HEK293 (cell line): ENCODE measurements around the gene MALAT1.
A peak's percentile ranks its signal among the peaks of the same experiment; 100 is the strongest.

Source experiments
- CTCF ChIA-PET: fragments of 350-600 bp; formaldehyde crosslinking; extraction: SDS; loops from one replicate; lab custom pipeline; 2021; ENCODE audit warnings: antibody characterized with exemption; lab: Yijun Ruan, JAX
- POLR2A ChIA-PET: fragments of 300-600 bp; formaldehyde crosslinking; extraction: SDS; loops from one replicate; lab custom pipeline; 2020; ENCODE audit warnings: antibody characterized with exemption, inconsistent platforms; lab: Yijun Ruan, JAX
- H3K27ac ChIP-seq: fragments of 200-500 bp; sonication (Bioruptor generic); 2 replicates; pipeline ENCODE4 v1.5.1; 2014; ENCODE audit warnings: low read depth, low read length, control low read depth, inconsistent platforms; ENCODE audit errors: extremely low read depth
- H3K36me3 ChIP-seq, 2 experiments: fragments of 200-500 bp in 1 of 2; sonication (Bioruptor generic) in 1 of 2; 1 replicate in 1 of 2; 2 replicates in 1 of 2; pipeline ENCODE4 v1.5.1; 2014 to 2017; ENCODE audit warnings: inconsistent platforms in 2 of 2, low read length in 2 of 2; ENCODE audit not compliant: control insufficient read depth in 2 of 2, insufficient read depth in 1 of 2
- H3K4me1 ChIP-seq: fragments of 200-500 bp; sonication (Bioruptor generic); 2 replicates; pipeline ENCODE4 v1.5.1; 2014; ENCODE audit warnings: mild to moderate bottlenecking, low read length, inconsistent platforms; ENCODE audit not compliant: control insufficient read depth, insufficient read depth
- H3K4me3 ChIP-seq: 2 replicates; pipeline ENCODE4 v1.5.1; 2011; ENCODE audit warnings: low read depth, mild to moderate bottlenecking, control low read depth, low read length, moderate library complexity
- H3K9me3 ChIP-seq: fragments of 200-500 bp; sonication (Bioruptor generic); 2 replicates; pipeline ENCODE4 v1.5.1; 2014; ENCODE audit warnings: low read depth, low read length, inconsistent platforms; ENCODE audit not compliant: control insufficient read depth, insufficient read depth
- PRDM2 ChIP-seq: fragments of 450-650 bp; formaldehyde crosslinking; IDR thresholded peaks from 2 replicates; pipeline ENCODE4 v1.5.1; 2016; ENCODE audit warnings: missing biosample characterization, missing genetic modification characterization, borderline replicate concordance
- REPIN1 ChIP-seq: fragments of 450-650 bp; formaldehyde crosslinking; IDR thresholded peaks from 2 replicates; pipeline ENCODE4 v1.5.1; 2017; ENCODE audit warnings: missing biosample characterization, missing genetic modification characterization, low read depth
- SETDB1 ChIP-seq: IDR thresholded peaks from one replicate; pipeline ENCODE4 v1.6.1; 2017; ENCODE audit warnings: mild to moderate bottlenecking, low read length, moderate library complexity, mixed read lengths; ENCODE audit not compliant: insufficient read length
- ZBTB10 ChIP-seq: fragments of 450-650 bp; formaldehyde crosslinking; IDR thresholded peaks from 2 replicates; pipeline ENCODE4 v1.5.1; 2016; ENCODE audit warnings: missing biosample characterization, missing genetic modification characterization
- ZBTB21 ChIP-seq: fragments of 450-650 bp; formaldehyde crosslinking; IDR thresholded peaks from 2 replicates; pipeline ENCODE4 v1.5.1; 2017; ENCODE audit warnings: missing biosample characterization, missing genetic modification characterization
- ZBTB26 ChIP-seq: fragments of 450-650 bp; formaldehyde crosslinking; optimal IDR thresholded peaks from 2 replicates; pipeline ENCODE3; 2016; ENCODE audit warnings: missing biosample characterization, mild to moderate bottlenecking, missing genetic modification characterization
- ZBTB48 ChIP-seq: fragments of 450-650 bp; formaldehyde crosslinking; IDR thresholded peaks from 2 replicates; pipeline ENCODE4 v1.5.1; 2016; ENCODE audit warnings: missing biosample characterization, missing genetic modification characterization
- ZBTB8A ChIP-seq: fragments of 450-650 bp; formaldehyde crosslinking; IDR thresholded peaks from 2 replicates; pipeline ENCODE4 v1.5.1; 2016; ENCODE audit warnings: missing biosample characterization, missing genetic modification characterization
- ZFP37 ChIP-seq: fragments of 450-650 bp; formaldehyde crosslinking; IDR thresholded peaks from 2 replicates; pipeline ENCODE4 v1.5.1; 2016; ENCODE audit warnings: missing biosample characterization, missing genetic modification characterization
- ZNF132 ChIP-seq: fragments of 450-650 bp; formaldehyde crosslinking; IDR thresholded peaks from 2 replicates; pipeline ENCODE4 v1.5.1; 2017; ENCODE audit warnings: missing biosample characterization, missing genetic modification characterization, borderline replicate concordance
- ZNF146 ChIP-seq: fragments of 450-650 bp; formaldehyde crosslinking; IDR thresholded peaks from 2 replicates; pipeline ENCODE4 v1.5.1; 2016; ENCODE audit warnings: missing biosample characterization, missing genetic modification characterization
- ZNF148 ChIP-seq: fragments of 450-650 bp; formaldehyde crosslinking; IDR thresholded peaks from 2 replicates; pipeline ENCODE4 v1.5.0; 2017; ENCODE audit warnings: missing biosample characterization, missing genetic modification characterization, borderline replicate concordance
- ZNF155 ChIP-seq: fragments of 450-650 bp; formaldehyde crosslinking; IDR thresholded peaks from 2 replicates; pipeline ENCODE4 v1.5.1; 2016; ENCODE audit warnings: missing biosample characterization, missing genetic modification characterization
- ZNF223 ChIP-seq: fragments of 450-650 bp; formaldehyde crosslinking; IDR thresholded peaks from 2 replicates; pipeline ENCODE4 v1.5.1; 2016; ENCODE audit warnings: missing biosample characterization, missing genetic modification characterization
- ZNF292 ChIP-seq: fragments of 450-650 bp; formaldehyde crosslinking; IDR thresholded peaks from 2 replicates; pipeline ENCODE4 v1.5.1; 2016; ENCODE audit warnings: low read depth, missing biosample characterization, missing genetic modification characterization, borderline replicate concordance
- ZNF394 ChIP-seq: fragments of 450-650 bp; formaldehyde crosslinking; IDR thresholded peaks from 2 replicates; pipeline ENCODE4 v1.5.1; 2016; ENCODE audit warnings: missing biosample characterization, missing genetic modification characterization, mild to moderate bottlenecking, moderate library complexity, borderline replicate concordance
- ZNF521 ChIP-seq: fragments of 450-650 bp; formaldehyde crosslinking; IDR thresholded peaks from 2 replicates; pipeline ENCODE4 v1.5.1; 2017; ENCODE audit warnings: missing biosample characterization, mild to moderate bottlenecking, missing genetic modification characterization
- ZNF529 ChIP-seq: fragments of 450-650 bp; formaldehyde crosslinking; IDR thresholded peaks from 2 replicates; pipeline ENCODE4 v1.5.1; 2017; ENCODE audit warnings: missing genetic modification characterization, missing biosample characterization; ENCODE audit not compliant: insufficient replicate concordance
- ZNF660 ChIP-seq: fragments of 450-650 bp; IDR thresholded peaks from 2 replicates; pipeline ENCODE4 v1.5.1; 2018; ENCODE audit warnings: missing biosample characterization, mild to moderate bottlenecking, missing genetic modification characterization
- ZNF692 ChIP-seq: fragments of 450-650 bp; formaldehyde crosslinking; IDR thresholded peaks from 2 replicates; pipeline ENCODE4 v1.5.1; 2016; ENCODE audit warnings: missing biosample characterization, missing genetic modification characterization
- ZNF830 ChIP-seq: fragments of 450-650 bp; IDR thresholded peaks from 2 replicates; pipeline ENCODE4 v1.5.0; 2018; ENCODE audit warnings: missing biosample characterization, missing genetic modification characterization, low read depth, mild to moderate bottlenecking, moderate library complexity
- ZSCAN16 ChIP-seq: fragments of 450-650 bp; formaldehyde crosslinking; IDR thresholded peaks from 2 replicates; pipeline ENCODE4 v1.5.1; 2016; ENCODE audit warnings: missing biosample characterization, missing genetic modification characterization

The MALAT1 gene

GRCh38 chr11:65525546-65526480 lies 27.0 kb downstream of the MALAT1 start:
- Histone ChIP-seq H3K9me3 (no peaks in the 10 kb centered on the region), H3K27ac (peak overlapping the region; percentile 81), H3K4me1 (peaks cover 4% of the 10 kb centered on the region; the same call in 1 of the 2 replicates), H3K4me3 (peak overlapping the region; percentile 82), H3K36me3 (peaks cover 0 to 49% of the 10 kb centered on the region in 2 experiments; a peak in 1 of 3 replicates)
- CTCF ChIA-PET: interaction anchor here (1.0 to 2.5 kb wide), 3 partner anchors 15 to 68 kb away, joined by 3 to 11 read pairs (median 11); no protein-coding TSS in a partner anchor
- POLR2A ChIA-PET: interaction anchor here (0.6 to 2.3 kb wide), 16 partner anchors 9 to 264 kb away, joined by 3 to 11 read pairs (median 4); partner anchors contain the start of genes FRMD8, MALAT1, MAP3K11 and NEAT1
- no peak for TF ChIP-seq ZNF148 (tag by site-specific recombination)
- no peak for TF ChIP-seq ZNF529 (tag by site-specific recombination)
- no peak for TF ChIP-seq ZNF132 (tag by site-specific recombination)
- TF ChIP-seq ZBTB48 (tag by site-specific recombination): peak; percentile 28; the same call in 1 of the 2 replicates
- no peak for TF ChIP-seq ZNF830 (tag by site-specific recombination)
- TF ChIP-seq ZBTB21 (tag by site-specific recombination): no peak
- no peak for TF ChIP-seq ZNF521 (tag by site-specific recombination)
- TF ChIP-seq ZBTB26 (tag by site-specific recombination): no peak
- TF ChIP-seq PRDM2: no peak
- no peak for TF ChIP-seq ZNF692 (tag by site-specific recombination)
- no peak for TF ChIP-seq ZNF660 (tag by site-specific recombination)
- no peak for TF ChIP-seq ZNF394 (tag by site-specific recombination)
- TF ChIP-seq REPIN1 (tag by site-specific recombination): no peak
- no peak for TF ChIP-seq ZNF223
- peak; percentile 74 for TF ChIP-seq ZBTB10 (tag by site-specific recombination)
- TF ChIP-seq ZBTB8A (tag by site-specific recombination): no peak
- TF ChIP-seq ZNF146: no peak
- no peak for TF ChIP-seq SETDB1
- no peak for TF ChIP-seq ZNF155
- 0 out of 2 replicates have a peak, but pooled peaks have one; percentile 2 for TF ChIP-seq ZFP37 (tag by site-specific recombination)
- TF ChIP-seq ZNF292 (tag by site-specific recombination): no peak
- TF ChIP-seq ZSCAN16 (tag by site-specific recombination): no peak
